Ramos (cell line): ENCODE results near the gene TSPAN9.

Source experiments
- in situ Hi-C: fragments of 300-500 bp; cut with MboI; formaldehyde crosslinking; loops from one replicate; pipeline ENCODE4 v1.14.3; 2022; ENCODE audit warnings: low sequenced_read_pairs; ENCODE audit not compliant: unreplicated experiment

Gene TSPAN9

DNA sequence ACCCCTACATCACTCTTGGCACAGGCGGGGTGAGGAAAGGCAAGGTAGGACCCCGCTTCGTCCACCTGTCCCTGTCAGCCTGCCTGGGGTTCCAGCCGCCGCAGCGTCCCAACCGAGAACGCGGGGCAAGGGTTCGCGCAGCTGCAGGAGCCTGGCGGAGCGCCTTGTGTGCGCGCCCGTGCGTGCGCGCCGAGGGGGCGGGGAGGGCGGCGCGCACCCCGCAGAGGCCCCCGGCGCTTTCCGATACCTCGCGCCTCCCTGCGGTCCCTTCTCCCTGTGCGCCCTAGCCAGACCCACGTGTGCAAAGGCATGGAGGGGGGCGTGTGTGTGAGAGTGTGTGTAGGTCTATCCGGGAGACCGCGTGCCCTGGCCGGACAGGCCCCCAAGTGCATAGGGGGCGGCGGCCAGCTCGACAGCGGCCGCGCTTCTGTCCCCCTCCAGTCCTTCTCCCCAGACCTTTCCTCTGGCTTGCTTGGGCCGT, 122.4 kb downstream of the TSPAN9 start:
- in situ Hi-C loops = no loop called here

DNA sequence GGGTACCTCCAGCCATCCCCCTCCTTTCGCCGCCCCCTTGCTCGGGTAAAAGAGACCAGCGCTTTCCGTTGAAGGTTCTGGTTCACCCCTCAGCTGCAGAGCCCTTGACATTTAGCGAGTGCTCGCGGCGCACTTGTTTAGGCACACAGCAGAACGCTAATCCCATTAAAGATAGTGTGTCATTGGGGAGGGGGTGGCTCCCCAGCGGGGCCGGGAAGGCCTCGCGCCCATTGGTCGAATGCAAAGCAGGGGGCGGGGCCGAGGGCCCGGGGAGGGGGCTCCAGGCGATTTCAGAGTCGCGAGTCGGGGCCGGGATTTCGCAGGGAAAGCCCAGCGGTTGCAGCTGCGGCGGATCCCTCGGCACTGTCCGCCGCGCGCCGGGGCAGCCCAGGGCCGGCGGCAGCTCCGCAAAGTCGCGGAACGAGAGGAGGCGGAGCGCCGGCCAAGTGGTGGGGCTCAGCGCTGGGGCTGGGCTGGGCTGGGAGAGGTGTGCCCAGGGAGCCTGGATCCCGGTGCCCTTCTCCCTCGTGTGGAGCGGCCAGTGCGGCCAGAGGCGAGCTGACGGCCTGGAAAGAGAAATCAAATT, 122.9 kb downstream of the TSPAN9 start:
- in situ Hi-C loops = no loop called here

DNA sequence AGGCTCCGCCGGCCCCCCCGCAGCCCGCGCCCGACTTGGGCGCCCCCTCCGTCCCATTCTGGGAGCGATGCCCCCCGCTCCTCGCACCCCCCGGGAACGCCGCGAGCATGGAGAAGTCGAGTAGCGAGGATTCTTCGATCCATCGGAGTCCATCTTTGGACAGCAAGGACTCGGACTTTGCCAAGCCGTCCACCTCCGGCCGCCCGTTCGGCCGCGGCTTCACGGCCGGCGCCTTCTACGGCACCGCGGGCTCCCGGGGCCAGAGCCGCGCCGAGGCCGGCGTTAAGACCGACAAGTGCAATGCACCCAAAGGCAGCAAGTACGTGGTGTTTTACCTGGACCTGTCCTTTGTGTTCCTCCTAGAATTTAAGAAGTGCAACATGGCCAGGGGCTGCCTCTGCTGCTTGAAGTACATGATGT, 123.6 kb downstream of the TSPAN9 start:
- in situ Hi-C loops = no loop called here

DNA sequence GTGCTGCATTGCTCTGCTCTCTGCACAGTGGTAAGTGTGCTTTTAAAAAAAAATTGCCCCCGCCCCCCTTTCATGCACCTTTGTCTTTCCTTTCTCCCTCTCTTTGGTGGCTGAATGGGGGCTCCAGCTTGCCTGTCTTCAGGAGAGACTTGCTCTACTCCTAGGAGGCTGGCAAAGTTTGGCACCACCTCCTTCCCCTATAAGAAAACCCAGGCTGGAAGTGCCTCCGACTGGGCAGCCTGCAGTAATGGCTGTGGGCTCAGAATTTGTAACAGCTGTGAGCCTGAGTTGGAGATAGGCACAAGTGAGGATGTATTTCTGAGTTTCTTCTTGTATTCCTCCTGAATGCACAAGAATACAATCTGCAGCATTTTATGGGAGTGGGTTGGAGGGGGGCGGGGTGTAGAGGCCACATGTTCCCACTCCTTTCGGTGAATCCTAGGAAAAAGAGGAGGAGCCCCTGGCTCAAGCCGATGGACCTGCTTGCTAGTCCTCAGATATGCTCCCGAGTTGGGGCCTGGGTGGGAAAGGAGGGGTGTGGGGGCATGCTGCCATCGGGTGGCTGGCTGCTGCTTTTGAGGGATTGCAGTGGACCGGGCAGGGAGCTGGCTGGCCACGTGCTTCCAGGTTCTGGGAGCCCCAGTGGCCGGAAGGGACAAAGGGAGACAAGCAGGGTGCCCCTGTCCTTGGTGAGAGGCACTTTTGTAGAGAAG, 124.3 kb downstream of the TSPAN9 start:
- in situ Hi-C loops = no loop called here

DNA sequence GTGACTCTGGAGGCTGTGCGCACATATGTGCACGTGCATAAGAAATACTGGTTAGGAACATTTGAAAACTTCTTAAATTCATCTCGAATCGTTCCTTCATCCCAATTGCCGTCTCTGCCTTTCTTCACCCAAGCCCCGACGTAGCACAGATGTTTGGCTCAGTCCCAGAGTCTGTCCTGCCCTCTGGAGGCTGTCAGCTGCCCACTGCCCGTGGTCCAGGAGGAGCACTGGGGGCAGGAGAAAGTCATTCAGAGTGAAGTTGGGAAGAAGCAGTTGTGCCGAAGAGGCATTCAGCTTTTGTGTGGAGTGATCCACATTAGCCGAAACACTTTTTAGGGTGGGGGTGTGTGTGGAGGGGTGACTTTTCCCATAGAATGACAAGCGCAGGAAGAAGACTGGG, 124.9 kb downstream of the TSPAN9 start:
- in situ Hi-C loops = no loop called here

DNA sequence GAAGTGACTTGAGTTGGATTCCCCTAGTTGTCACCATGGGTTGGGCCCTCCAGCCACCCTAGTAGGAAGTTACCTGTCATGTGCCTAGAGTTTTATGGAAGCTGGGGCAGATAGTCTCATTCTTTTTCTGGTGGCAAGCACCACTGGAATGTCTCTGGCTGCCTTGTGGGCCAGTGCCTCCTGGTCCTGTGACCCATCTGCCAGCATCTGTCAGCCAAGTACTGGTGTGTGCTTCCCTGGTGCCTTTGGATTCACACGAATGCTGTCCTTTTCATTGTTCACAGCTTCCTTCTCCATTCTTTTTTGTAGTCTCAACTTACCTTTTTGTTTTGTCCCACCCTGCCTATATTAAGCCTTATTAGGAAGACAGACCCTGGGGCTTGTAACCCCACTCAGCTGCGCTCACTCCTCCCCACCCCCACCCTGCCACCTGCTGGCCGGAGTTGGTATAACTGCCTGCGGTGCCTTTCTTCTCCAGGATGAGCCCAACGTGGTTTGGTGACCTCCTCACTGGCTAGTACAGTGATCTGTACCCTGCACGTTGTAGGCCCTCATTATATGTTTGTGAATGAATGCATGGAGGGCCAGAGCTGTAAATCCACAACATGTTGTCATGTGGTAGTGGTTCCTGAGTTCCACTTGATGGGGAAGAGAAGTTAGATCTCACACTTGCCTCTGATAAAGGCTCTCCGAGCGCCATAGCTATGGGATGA, 125.7 kb downstream of the TSPAN9 start:
- in situ Hi-C loops = no loop called here

DNA sequence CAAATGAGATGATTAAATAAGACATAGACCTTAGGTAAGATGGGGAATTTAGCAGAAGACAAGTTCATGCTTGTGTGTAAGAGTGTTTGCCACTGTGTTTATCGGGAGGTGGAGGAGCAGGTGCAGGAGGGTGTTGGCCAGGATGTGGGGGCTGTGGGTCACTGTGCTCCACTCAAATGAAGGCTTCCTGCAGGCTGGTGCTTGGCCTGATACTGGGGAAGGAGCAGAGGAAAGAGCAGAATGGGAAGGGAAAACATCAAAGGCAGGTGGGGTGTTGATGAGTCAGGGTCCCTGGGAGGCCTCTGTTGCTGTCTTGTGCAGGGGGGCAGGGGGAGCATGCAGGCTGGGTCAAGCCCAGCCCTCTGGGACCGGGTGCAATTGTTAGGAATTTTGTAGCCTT, 126.5 kb downstream of the TSPAN9 start:
- in situ Hi-C loops = no loop called here

DNA sequence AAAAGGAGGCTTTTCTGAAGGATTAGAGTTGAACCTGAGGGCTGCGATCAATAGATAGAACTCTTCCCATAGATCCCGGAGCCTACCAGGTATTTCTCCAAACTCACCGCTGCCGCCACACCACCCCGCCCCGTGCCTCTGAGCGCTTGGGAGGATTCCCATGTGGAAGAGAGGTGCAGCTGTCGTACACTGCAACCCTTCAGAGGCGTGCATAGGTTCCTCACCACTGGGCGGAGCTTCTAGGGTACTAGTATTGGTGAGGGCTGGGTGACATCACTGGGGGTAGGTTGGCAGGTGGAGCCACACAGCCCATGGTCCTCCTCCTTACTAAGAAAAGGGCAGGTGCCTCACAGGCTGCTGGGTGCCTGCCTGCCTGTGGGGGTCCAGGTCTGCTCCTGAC, 127.0 kb downstream of the TSPAN9 start:
- in situ Hi-C loops = no loop called here

DNA sequence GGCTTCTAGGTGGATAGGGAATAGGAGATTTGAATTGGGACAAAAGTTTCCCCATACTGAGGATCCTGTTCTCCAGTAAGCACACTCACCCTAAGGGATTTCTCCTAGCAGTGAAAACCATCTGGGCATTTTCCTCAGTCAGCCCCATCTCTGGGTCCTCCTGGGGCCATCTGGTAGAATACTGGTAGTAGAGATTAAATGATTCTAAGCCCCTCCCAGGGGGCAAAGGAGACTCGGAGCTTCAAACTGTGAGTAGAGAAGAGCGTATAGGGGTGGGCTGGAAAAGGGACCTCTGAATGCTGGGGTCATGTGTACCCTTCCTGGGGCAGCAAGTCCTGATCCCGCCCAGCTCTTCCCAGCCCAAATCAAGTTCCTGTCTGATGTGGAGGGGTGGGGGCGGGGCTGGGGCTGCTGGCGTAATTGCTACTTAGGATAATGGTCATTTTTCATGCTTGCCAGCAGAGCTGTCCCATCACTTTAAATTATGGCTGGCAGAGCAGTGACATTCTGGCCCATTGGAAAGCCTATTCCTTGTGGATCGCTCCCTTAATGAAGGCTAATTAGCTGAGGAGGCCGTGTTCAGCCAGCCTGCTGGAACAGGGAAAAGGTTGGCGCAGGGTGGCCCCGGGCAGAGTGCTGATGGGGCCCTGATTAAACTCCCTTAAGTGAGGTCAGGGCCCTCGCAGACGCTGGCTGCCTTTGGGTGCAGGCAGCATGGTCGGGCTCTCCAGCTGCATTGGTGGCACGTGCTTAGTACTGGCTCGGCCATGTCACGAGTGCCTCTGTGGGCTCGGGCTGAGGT, 127.8 kb downstream of the TSPAN9 start:
- in situ Hi-C loops = no loop called here

DNA sequence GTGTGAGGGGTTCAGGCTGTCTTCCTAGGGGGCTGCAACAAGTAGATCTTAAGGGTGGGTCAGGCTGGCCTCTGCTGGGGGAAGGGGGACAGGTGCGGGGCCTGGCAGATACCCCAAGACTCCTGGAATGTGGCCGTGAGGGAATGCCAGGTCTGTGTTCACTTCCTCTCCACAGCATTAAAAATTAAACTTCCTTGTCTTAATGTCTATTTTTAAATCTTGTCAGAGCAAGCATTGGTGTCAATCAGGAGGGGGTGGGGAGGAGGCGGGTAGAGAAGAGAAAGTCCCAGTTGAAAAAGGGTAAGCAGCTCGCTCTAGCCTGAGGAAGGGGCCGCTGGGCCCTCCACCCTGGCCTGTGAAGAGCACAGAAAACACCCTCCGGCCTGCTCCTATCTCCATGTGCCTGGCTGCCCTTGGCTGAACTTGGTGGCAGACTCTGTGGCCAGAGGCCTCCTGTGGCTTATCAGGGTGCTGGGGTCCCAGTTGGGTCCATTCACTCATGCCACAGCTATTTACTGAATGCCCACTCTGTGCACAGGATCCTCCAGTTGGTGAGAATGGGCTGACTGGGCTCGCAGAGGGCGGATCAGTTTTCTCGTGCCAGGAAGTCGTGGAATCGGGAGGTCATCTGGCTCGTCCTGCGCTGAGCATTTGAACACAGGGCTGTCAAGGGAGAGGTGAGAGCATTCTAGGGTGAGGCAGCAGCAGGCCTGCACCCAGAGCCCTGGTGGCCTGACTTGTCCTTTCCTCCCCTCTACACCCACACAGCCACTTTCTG, 128.8 kb downstream of the TSPAN9 start:
- in situ Hi-C loops = no loop called here

DNA sequence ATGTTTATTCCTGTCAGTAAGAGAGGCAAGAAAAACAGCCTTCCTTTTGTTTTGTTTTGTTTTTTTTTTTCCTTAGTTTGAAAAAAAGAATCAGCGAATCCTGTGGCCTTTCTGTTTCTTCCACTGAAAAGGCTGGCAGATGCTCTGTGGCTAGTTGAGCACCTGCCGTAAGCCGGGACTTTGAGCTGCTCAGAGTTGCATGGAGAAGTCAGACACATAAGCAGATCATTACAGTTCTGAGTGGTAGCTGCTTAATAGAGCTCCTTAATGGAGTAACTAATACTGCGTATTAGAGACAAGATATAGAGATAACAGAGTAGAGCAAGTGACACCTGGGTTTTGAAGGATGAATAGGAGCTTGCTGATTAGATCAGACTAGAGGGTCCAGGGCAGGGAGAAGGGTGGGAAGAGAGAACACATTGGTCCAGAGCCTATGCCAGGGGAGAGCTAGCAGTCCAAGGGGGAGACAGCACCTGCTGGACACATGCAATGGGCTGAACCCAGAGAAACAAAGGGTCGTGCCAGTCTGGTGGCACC, 129.4 kb downstream of the TSPAN9 start:
- in situ Hi-C loops = no loop called here

DNA sequence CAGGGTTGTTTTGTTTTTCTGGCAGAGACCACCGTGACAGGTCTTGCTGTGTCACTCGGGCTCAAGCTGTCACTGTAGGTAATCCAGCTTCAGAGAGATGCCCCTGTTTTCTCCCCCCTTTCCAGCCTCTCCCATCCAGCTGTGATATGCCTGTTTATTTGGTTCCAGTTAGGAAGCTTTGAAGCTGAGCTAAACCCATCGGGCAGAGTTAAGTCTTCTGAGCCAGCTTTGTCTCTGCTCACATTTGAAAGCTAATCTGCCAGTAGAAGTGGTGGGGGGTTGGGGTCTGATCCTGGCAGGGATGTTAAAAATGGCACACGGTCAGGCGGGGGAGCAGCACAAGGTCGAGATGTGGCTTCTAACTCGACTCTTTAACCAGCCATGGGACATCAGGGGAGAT, 130.0 kb downstream of the TSPAN9 start:
- in situ Hi-C loops = no loop called here

DNA sequence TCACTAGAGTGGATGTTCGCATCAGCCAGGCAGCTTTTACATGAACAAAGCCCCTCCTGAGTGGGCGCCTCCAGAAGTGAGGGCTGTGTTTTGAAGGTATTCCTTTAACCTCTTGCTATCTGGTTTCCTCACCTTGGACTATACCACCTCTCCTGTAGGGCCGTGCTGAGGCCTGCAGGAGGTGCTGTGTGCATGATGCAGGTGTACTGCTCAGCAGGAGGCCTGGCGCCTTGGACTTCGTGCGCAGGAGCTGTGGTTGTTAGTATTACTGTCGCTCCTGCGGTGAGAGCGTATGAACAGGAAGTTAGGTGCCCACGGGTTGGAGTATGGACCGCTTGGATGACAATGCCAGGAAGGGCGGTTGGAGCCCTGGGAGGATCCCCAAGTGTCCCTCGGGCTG, 130.7 kb downstream of the TSPAN9 start:
- in situ Hi-C loops = no loop called here

DNA sequence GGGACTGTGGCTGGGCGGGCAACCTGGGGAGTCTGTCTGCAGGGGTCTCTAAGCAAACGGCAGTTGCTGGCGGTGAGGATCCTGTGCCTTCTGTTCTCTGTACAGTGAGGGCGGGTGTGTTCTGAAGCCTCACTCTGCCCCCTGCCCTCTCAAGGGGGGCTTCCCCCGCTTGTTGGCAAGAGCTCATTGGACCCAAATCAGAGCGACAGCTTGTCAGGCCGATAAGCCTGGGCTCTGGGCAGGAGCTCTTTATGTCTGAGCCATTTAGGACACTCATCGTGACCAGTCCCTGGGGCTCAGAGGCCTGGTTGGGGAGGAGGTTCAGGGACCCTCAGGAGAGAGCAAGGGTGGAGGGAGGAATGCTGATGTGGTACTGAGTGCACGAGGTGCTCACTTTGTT, 136.0 kb downstream of the TSPAN9 start:
- in situ Hi-C loops = no loop called here

DNA sequence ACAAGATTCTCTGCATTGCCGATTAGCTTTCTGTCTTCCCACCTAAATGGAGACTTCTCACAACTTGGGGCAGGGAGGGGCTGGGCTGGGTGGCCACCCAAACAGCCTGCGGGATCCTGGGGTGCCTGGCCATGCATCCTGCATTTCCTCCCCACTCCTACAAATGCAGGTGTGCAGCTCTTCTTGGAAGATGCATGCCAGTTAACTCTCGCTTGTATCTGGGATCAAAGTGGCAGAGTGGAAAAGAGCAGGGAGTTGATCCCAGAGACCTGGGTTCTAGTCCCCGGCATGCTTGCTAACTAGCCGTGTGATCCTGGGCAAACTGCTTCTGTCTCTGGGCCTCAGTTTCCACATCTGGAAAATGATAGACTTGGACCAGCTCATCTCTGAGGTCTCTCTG, 136.6 kb downstream of the TSPAN9 start:
- in situ Hi-C loops = no loop called here

DNA sequence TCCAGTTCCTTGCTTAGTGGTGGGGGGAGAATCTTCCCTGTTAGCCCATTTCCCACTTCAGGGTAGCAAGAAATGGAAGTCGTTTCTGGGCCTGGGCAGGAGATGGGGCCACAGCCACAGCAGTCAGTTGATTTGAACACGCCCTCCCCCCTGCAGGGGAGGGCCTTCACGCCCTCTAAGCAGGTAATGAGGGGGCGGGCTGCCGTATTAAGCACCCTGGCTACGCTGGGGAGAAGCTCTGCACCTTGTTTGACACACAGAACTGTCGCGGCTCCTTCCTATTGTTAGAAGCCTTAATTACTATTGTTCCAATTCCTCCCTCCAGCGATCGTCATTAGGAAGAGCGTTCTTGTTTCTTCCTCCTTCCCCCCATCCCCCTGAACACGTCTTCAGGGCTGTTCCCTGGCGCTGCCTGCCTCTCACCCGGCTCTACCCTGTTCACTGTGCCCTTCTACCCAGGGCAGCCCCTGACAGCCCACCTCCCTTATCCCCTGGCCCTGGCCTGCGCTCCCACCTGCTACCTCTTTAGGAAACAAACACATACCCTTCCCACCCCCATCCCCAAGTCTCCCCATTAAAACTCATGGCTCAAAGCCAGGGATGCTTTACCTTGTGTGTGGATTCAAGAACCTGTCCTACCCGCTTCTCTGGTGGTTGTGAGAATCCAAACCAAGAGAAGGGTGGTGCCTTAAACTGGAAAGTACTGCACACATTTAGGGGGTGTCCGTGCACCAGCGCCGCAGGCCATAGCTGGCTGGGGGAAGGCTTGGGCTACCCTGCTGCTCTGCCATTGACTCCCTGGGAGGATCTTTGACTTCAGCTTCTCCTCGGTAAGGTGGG, 137.6 kb downstream of the TSPAN9 start:
- in situ Hi-C loops = no loop called here

DNA sequence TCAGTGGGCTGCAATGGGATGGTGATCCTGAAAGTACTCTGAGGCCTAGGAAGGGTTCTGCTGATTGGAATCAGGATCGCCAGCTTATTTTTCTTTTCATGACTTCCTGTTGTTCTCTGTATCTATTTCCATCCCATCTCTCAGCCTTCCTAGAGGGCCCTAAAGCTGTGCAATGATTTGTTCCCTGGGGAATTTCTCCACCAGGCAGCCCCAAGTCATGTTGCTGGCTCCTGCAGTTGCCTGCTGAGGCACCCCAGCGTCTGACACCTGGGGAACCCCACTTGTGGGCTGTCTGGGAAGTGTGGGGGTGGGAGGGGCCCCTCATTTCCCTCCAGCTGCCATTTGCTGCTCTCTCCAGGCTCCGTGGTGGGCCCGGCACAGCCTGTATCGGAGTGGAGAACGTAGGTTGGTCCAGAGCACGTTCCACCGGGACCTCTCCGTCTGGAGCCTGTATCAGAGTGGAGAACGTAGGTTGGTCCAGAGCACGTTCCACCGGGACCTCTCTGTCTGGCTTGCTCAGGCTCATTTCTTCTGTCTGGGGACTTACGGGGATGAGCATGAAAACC, 138.3 kb downstream of the TSPAN9 start:
- in situ Hi-C loops = no loop called here

DNA sequence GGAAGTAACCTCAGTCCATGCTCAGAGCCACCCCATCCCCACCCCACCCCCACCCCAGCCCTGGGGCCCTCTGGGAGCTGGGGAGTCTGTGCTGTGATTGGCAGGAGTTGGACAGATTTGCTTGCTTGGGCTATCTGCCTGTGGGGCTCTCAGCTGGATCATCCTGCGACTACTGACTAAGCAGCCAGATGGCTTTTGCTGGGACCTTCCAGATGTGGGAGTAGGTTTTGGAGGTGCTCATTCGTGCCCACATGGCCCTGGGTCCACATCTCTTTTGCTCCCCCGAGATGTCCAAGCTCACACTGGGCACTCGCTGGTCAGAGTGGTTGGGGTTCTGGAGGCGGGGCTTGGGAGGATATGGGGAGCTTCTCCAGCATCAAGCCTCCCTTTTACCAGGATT, 138.9 kb downstream of the TSPAN9 start:
- in situ Hi-C loops = no loop called here
